CD4-positive, alpha-beta T cell treated with Interleukin-1 beta for 1 hour (primary cell): ENCODE results near the gene MAD1L1.
A peak's percentile ranks its signal among the peaks of the same experiment; 100 is the strongest.

Source experiments
- DNase-seq, 2 donors: peaks; one replicate each; pipeline ENCODE4 v3.0.0-alpha.2; 2020 to 2022

The MAD1L1 gene

DNA sequence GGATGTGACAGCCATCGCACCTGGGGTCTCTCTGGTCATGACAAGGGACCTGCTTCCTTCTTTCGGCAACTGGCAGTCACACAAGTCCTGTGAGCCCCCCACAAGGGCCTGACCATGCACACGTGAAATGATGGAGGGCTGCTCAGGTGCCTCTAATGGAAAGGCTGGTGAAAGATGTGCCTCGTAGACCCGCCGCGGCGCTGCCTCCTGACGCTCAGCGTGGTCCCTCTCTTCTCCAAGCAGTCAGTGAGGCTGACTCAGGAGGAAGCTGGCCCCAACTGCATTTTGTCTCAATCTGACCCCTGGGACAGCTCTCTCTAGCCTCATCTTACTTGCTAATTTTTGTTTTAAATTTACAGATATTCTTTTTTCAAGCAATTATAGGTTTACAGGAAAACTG lies 100.9 kb downstream of the MAD1L1 start:
- no peak for DNase-seq

DNA sequence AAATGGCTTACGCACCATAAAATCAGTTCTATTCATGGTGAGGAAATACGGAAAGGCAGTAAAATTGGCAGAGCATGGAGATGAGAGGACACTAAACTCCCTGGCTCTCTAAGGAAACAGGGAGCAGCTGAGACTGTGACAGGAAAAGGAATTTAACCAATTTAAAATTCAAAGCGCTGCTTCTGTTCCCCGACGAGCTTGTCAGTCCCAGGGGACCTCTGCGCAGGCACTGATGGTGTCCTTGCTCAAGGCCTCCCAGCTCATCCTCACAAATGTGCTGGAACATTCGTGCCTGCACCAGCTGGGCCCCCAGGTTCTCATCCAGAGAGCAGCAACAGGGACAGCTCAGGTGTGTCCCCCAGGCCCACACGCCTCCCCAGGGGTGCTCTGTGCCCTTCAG lies 101.4 kb downstream of the MAD1L1 start:
- no peak for DNase-seq

DNA sequence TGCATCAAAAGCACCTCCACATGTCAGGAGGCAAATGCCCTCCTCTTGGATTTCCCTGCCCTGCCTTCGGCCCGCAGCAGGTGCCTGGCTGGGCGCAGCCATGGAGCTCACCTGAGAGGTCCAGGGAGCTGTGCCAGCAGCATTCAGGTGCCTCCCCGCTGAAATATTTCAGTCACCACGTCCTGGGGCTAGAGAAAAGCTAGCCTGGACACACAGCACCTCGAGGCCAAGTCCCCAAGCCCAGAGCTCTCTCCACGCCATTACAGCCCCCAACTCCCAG lies 102.7 kb downstream of the MAD1L1 start:
- no peak for DNase-seq

DNA sequence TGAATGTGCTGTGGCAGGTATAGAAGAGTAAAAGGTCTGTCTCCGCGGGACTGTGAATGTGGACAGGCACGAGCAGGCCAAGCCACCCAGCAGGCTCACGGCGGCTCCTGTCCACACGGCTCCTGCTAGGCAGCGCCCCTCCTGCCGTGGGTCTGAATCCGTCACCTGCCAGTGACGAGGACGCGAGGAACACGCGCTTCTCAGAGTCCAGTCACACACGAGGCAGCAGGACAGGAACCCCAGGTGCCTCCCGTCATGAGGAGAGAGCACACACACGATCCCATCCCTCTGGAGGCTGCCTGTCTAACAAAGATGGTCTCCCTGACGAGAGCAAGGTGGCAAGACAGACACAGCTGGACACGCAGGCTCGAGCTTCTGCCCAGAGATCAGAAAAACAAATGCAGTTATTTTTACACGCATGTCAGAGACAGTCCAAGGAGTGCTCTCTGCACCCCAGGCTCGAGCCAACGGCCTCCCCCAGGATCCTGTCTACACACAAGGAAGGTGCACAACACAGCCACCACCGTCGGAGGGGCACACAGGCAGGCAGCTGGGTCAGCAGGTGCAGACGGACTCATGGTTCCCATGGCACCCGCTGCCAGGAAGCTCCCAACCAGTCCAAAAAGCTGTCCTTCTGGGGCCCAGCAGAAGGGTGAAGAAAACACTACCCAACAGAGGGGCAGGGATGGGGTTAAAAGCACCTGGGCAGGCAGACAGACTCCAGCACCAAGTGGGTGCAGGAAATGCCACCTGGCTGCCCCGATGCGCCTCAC lies 103.2 kb downstream of the MAD1L1 start:
- no peak for DNase-seq

DNA sequence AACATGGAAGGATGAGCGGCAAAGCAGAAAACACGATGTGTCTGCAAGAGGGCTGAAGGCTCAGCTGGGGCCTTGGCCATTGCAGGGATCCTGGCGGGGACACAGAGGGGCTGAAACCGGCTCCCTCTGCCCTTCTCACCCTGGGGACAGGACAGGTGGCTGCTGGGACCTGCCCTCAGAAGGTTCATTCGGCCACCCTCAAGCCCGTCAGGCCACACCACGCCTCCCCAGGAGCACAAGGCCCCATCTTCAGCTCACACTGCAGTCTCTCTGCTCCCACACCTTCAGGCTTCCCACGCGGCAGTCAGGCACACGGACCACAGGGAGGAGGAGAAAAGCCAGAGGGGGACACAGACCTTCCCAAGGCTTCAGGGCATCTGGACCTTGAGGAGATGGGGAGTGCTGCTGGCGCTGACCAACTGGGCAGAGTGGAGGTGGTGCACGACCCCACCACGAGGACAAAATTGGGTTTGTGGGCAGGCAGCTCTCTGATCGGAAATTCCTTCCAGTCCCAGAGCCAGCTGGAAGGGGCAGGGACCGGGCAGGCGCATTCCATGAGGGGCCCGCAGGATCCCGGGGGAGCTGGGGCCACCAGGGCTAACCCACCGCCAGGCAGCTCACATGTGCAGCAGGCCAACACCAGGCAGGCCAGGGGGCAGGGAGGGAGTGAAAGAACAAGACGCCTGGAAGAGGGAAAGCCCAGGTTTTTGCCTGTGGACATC lies 104.0 kb downstream of the MAD1L1 start:
- no peak for DNase-seq

DNA sequence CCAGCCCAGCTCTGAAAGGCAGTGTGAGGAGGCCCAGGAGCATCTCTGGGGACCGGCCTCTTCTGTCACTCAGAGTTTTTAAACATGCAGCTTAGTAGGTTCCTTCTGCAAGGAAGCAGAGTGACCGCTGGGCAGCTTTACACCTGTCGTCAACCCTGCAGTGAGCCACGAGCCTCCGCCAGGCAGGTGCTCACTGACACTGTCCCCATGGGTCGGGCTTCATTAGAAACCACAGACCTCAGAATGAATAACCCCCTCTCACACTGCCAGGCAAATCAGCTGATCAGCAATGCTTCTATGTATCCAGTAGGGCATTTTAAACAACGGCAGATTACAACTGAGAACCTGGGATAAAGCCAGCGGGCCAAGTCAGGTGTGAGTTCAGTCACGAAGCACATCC lies 106.1 kb downstream of the MAD1L1 start:
- DNase-seq, result no peak

DNA sequence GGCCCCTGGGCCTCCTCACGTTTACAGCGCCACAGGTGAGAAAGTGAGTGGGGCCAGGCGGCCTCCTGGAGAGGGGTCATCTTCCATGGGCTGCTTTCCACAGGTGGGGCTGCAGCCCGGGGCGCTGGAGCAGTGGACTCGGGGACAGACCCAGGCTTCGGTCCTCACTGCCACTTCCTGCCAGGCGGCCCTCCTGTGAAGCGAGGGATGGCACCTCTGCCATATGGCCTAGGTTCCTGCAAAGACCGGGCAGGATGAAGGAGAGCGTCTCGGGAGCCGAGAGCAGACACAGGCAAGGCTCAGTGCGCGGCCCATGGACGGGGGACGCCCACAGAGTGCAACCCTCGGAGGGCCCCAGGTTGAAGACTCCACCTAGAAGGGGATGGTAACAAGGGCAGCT lies 106.8 kb downstream of the MAD1L1 start:
- DNase-seq, result no peak

DNA sequence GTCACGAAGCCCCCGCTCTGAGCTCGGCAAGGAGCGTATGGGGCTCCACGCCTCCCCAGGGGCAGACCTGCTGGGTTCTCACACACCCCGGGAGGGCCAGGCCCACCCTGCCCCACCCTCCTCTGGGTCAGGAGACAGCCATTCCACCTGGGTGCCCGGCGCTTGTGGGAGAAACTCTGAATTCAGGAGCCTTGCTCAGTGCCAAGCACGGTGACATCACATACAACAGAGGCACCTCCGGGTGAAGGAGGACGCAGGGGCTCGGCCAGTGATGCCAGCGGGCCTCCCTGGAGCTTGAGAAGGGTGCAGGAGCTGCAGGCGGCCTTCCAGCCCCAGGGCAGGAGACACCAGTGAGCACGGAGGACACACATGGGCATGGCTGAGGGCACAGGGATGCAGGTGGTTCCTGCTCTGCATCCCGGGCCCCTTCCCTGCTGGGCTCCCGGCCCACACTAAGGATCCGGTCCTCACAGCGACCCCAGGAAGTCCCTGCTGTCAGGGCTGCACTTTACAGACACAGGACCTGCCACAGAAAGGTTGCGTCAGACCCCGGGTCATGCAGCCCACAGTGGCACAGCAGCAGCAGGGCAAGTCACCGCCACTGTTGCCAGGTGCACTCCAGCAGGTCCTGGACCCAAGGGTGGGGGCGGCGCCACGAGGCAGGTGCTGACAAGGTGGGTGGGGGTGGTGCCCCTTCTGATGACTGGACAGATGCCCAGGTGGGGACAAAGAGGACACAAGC lies 108.0 kb downstream of the MAD1L1 start:
- DNase-seq, result no peak

DNA sequence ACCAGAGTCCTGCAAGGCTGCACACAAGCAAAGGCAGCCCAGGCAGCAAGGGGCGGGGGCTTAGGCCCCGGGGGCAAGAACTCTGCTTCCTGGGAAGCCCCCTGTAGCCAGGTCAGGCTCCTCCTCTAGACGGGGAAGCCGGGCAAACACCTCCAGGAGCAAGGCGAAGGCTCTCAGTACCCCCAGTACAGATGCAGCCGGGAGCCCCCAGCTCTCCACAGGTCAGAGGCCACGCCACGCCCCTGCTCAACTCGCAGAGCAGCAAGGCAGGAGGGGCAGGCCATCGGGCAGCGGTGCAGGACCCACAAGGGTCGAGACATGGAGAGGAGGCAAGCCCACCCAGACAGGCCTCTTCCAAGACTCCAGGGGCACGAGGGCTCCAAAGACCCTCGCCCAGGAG lies 108.8 kb downstream of the MAD1L1 start:
- no peak for DNase-seq

DNA sequence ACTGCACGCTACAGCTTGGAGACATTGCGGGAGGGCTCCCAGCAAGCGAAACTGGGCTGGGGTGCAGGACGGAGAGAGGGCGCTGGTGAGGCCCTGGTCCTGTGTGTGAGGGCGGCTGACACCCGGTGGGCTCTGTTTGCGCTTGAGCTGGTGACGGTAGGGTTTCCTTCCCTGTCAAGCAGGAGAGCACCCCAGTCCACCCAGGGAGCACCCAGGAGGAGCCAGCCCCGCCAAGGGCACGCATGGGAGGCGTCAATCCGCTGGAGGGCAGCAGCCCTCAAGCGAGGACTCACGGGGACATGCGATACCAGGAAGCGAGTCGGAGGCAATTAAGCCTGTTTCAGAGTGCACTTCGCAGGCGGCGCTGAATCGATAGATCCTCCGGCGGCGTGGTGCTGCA lies 109.4 kb downstream of the MAD1L1 start:
- DNase-seq, result no peak

DNA sequence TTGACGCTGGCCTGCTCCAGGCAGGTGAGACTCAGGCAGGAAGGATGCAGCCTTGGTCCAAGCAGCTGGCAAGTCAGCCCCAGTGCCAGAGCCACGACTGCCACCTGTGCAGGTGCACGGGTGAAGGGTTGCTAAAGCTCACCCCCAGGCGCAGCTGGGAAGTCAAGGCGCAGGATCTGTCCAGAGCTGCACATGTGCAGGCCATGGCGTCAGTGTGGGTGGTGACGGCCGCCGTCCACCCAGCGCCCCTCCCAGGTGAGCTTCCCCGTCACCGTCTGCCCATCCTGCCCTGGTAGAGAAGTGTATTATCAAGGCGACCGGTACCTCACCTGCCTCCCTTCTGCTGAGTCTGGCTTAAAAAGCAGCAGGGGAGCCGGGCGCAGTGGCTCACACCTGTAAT lies 110.1 kb downstream of the MAD1L1 start:
- DNase-seq, result no peak

DNA sequence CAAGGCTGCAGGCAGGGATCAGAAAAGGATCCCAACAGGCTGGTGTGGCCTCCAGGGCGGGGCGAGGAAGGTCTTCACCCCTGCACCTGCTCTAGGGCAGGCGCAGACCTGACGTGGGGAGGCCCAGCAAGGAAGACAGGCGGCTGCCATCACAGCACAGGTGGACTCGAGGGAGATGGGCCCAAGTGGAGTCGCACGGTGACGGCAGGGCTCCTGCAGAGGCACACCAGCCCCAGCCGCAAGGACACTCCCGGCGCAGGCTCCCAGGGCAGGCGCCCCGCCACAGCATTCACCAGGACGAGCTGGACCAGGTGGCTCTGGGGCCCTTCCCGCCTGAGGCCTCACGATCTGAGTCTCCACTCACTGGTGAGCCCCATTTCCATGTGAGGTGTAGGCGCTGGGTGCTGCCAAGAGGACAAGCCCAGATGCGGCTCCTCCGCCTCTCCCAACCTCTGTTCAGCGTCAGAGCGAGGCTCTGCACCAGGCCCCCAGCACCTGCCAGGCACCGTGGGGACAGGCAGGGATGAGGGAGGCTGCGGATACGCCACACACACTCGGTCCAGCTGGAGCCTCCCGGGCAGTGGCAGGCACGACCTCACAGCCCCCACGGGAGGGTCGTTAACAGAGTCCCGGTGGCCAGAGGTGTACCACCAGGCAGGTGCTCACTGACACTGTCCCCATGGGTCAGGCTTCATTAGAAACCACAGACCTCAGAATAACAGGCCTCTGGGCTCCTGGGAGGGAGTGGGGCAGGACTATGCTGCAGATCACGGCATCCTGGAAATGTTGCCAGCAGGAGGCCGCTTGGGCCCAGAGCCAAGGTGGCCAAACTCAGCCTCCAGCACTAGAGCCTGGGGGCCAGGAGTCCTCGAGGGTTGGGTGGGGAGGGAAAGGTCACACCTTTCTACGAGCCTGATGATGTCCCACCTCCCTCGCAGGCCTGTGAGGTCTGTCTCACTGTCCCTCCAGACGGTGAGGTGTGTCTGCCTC lies 111.6 kb downstream of the MAD1L1 start:
- no peak for DNase-seq

DNA sequence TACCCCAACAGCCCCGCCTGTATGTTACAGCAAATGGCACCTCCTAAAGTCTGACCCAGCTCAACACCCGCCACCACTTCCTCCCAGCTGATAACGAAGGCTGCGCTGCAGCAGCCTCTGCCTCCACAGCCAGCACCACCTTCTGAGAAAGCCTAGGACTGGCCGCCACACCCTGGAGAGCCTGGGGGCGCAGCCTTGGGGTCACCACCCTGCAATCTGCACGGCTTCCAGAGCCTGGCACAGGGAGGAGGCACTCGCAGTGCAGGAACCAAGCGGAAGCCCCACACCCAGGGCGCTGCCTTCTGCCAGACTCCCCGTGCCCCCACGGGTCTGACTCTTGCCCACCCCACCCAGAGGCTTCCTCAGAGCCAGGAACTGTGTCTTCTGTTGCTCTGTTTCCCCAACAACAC lies 112.5 kb downstream of the MAD1L1 start:
- peak; percentile 58 to 60 for DNase-seq

DNA sequence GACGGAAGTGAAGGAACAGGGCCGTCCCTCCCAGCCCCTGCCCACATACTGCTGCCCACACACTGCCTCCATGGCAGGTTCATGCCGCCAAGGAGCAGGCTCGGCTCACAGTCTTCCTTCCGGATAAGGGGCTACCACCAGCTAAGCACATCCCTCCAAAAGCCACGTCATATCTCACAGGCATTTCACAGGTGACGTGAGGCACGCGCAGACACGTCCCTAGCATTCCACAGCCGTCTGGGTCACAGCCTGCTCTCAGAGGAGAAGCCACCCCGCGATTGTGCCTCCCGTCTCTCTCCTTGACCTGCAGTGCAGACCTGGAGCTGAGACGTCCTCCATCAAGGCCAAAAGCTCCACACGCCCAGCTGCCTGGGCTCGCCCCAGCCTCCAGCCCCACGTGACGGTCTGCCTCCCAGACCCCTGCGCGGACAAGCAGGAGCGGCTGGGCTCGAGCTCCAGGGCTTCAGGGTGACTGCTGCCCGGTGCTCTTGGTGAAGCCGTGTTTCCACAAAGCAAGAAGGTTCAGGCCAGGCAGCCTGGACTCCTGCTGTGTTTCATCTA lies 114.0 kb downstream of the MAD1L1 start:
- DNase-seq, result no peak

DNA sequence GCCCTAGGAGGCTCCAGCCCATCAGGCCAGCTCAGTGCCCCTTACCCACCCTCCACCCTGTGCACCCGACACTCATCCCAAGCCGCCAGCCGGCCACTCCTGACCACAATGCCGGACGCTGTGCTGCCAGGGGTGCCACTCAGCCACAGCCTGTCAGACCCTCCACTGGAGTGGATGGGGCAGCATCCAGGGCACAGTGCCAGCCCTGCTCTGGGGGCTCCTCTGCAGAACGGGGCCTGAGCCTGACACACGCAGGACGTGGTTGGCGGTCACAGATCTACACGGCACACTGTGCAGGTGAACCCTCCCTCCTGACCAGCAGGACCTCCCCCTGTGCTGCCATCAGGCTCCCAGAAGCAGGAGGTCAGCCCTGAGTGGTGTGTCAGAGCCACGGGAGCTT lies 114.7 kb downstream of the MAD1L1 start:
- DNase-seq, result no peak

DNA sequence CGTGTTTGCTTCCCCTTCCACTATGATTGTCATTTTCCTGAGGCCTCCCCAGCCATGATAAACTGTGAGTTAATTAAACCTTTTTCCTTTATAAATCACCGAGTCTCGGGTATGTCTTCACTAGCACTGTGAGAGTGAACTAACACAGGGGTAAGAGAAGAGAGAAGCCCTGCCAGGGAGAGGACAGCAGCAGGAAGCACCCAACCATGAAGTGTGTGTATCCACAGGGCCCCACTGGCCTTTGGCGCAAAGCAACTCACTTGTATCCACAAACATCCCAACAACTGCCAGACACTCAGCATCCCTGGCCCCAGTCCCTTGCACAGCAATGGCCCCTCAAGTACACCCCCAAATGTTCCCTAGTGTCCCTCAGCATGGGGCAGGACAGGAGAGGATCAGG lies 115.1 kb downstream of the MAD1L1 start:
- DNase-seq, result no peak

DNA sequence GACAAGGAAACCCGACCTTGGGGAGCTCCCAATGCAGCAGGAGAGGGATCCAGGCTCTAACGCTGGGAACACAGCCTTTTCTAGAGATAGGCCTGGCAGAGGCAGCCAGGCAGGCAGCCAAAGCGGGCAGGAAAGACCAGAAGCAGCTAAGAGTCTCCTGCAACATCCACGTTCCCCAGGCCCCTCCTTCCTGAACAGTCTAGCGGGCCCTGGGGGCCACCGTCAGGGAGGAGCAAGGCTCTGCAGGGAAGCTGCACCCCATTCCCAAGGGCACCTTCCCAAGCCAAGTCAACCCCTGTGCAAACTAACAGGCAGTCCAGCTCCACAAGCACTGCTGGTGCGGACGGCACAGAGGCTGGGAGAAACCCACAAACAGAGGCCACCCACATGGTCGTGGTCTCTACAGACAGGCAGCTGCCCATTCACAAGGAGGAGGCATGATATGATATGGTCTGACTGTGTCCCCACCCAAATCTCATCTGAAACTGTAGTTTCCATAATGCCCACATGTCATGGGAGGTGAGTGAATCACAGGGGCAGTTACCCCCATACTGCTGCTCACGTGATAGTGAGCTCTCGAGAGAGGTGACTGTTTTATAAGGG lies 115.7 kb downstream of the MAD1L1 start:
- DNase-seq, result no peak

DNA sequence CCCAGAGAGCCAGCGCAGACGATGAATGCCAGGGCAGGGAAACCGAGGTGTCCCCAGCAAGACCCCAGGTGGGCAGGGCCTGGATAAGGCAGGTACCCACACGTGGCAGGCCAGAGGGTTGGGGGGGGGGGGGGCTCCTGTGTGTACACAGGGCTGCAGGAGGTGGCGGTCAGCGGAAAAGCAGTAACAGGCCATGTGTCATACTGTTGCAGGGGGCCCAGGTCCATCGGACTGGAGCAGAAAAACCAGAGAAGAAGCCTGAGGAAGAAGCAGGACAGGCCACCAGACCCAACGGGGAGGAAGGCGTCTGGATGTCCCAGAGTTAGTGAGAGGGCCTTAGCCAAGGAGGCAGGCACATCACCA lies 116.3 kb downstream of the MAD1L1 start:
- no peak for DNase-seq

DNA sequence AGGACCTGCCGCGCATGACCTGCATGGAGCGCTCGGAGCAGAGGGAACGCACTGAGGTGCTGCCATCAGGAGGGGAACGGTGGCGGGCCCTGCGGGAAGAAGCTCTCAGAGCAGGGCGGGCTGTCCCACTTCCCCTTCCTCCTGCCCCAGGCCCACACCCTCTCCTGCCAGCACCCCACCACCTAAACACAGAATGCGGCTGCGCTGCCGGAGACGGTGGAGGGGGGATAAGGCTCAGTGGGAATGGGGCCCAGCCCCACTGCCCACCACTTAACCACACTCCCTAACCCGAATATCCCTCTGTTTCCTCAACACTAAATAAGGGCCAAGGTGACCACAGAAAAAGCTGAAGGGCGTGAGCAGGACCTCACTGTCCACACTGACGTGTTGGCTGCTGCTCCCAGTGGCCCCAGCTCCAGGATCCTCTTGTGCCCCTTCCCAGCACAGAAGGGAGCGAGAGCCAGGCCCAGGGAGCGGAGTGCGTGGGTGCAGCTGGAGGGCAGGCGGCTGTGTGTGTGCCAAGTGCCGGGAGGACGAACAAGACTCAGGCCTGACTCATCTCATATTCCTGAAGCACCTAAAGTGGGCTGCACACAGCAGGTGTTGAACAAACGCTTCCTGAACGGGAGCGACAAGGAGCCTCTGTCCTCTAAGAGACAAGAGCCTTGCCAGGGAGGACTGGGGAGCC lies 116.8 kb downstream of the MAD1L1 start:
- DNase-seq, result peak in 1 of 2 donors; percentile 20

DNA sequence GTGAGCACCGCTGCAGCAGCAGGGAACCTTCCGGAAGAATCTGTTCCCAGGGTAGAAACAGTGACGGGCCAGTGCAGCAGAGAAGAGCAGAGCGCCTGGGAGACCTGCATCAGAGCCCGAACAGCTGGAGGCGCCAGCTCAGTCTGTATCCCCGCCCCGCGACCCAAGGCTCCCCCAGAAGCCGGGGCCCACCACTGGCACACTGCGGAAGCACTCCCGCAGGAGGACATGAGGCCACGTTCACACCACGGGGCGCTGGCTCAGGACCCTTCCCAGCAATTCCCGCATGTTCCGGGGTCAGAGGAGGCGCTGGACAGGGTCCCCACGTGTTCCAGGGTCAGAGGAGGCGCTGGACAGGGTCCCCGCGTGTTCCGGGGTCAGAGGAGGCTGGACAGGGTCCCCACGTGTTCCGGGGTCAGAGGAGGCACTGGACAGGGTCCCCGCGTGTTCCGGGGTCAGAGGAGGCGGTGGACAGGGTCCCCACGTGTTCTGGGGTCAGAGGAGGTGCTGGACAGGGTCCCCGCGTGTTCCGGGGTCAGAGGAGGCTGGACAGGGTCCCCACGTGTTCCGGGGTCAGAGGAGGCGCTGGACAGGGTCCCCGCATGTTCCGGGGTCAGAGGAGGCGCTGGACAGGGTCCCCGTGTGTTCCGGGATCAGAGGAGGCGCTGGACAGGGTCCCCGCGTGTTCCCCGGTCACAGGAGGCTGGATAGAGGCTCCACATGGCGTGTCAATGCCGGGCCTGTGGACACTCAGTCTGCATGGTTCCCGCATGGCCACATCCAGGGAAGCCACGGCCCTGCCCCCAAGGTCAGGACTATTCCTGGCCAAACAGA lies 117.6 kb downstream of the MAD1L1 start:
- DNase-seq, result no peak

DNA sequence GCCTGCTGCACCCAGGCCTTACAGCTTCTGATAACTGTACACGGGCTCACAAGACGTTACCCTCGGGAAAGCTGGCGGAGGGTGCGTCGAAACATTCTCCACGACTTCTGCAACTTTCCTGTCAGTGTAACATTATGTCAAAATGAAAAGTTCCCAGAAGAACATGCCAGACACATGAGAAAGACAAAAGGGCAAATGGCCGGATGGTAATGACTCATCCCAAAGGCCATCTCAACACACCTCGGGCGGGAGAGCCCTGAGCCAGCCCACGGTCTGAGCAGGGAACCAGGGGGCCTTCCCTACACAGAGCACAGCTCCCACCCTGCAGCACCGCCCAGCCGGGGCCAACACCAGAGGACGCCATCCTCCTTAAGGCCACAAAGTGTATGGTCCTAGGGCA lies 118.7 kb downstream of the MAD1L1 start:
- DNase-seq, result no peak
